ENCODE data around the gene PCBP2.
"Not testable (repeated sequence)": the region's sequence is repeated elsewhere in the genome, so short reads cannot be mapped to it uniquely, and the experiment has no call there.

Gene PCBP2

GRCh38 chr12:53479331-53479730 lies 27.4 kb downstream of the PCBP2 start:
- Histone ChIP-seq H3K27me3 (ENCODE audit: insufficient read depth, low read depth) (no peaks in the 10 kb centered on the region), H3K79me2 (ENCODE audit: insufficient read depth, low read depth) (peaks cover 62% of the 10 kb centered on the region), H3K27ac (peak overlapping the region; percentile 33), H3K4me1 (ENCODE audit: low read depth, poor library complexity, severe bottlenecking) (peaks cover 80% of the 10 kb centered on the region), H3K36me3 (ENCODE audit: insufficient read depth) (peaks cover 73% of the 10 kb centered on the region), H2AFZ (ENCODE audit: low read depth) (no peak overlapping the region), H3K4me3 (IDR thresholded peaks at IDR 0.05; ENCODE audit: insufficient read depth, low read depth, low read length) (no peak overlapping the region), H3K4me2 (peak overlapping the region; percentile 86), H4K20me1 (ENCODE audit: insufficient read depth) (peaks cover 34% of the 10 kb centered on the region), H3K9ac (no peak overlapping the region)
- TF ChIP-seq, protein P1, sequence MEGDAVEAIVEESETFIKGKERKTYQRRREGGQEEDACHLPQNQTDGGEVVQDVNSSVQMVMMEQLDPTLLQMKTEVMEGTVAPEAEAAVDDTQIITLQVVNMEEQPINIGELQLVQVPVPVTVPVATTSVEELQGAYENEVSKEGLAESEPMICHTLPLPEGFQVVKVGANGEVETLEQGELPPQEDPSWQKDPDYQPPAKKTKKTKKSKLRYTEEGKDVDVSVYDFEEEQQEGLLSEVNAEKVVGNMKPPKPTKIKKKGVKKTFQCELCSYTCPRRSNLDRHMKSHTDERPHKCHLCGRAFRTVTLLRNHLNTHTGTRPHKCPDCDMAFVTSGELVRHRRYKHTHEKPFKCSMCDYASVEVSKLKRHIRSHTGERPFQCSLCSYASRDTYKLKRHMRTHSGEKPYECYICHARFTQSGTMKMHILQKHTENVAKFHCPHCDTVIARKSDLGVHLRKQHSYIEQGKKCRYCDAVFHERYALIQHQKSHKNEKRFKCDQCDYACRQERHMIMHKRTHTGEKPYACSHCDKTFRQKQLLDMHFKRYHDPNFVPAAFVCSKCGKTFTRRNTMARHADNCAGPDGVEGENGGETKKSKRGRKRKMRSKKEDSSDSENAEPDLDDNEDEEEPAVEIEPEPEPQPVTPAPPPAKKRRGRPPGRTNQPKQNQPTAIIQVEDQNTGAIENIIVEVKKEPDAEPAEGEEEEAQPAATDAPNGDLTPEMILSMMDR (conservative IDR thresholded peaks at IDR 0.05; ENCODE audit: low read depth, low read length), result no peak

GRCh38 chr12:53480491-53481442 lies 28.9 kb downstream of the PCBP2 start:
- H3K36me3 ChIP-seq (ENCODE audit: insufficient read depth), result peaks cover 62% of the 10 kb centered on the region
- H3K9ac ChIP-seq, result no peak overlapping the region
- H2AFZ ChIP-seq (ENCODE audit: low read depth), result no peak overlapping the region
- peaks cover 47% of the 10 kb centered on the region for H3K79me2 ChIP-seq (ENCODE audit: insufficient read depth, low read depth)
- H3K27ac ChIP-seq, result peak overlapping the region; percentile 33; the same call in 1 of the 2 replicates
- TF ChIP-seq, protein P1 (conservative IDR thresholded peaks at IDR 0.05; ENCODE audit: low read depth, low read length), result no peak
- peaks cover 34% of the 10 kb centered on the region for H4K20me1 ChIP-seq (ENCODE audit: insufficient read depth)
- no peaks in the 10 kb centered on the region for H3K27me3 ChIP-seq (ENCODE audit: insufficient read depth, low read depth)
- H3K4me1 ChIP-seq (ENCODE audit: low read depth, poor library complexity, severe bottlenecking), result peaks cover 65% of the 10 kb centered on the region
- H3K4me3 ChIP-seq (IDR thresholded peaks at IDR 0.05; ENCODE audit: insufficient read depth, low read depth, low read length), result no peak overlapping the region
- H3K4me2 ChIP-seq, result peak overlapping the region; percentile 86

DNA sequence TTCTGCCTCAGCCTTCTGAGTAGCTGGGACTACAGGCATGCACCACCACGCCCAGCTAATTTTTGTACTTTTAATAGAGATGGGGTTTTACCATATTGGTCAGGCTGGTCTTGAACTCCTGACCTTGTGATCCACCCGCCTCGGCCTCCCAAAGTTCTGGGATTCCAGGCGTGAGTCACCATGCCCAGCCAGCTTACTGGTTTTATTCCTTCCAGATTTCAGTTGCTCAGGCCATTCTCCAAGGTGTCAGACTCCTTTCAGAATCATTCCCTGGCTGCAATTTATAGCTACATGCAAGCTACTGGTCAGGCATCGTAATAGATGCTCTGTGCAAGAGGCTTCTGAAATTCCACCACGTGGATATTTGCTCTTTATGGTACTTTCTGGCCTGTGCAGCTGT lies 29.6 kb downstream of the PCBP2 start:
- peaks cover 55% of the 10 kb centered on the region for H3K36me3 ChIP-seq (ENCODE audit: insufficient read depth)
- peaks cover 40% of the 10 kb centered on the region for H3K79me2 ChIP-seq (ENCODE audit: insufficient read depth, low read depth)
- peaks cover 58% of the 10 kb centered on the region for H3K4me1 ChIP-seq (ENCODE audit: low read depth, poor library complexity, severe bottlenecking)
- not testable (repeated sequence) for H3K27me3 ChIP-seq (ENCODE audit: insufficient read depth, low read depth); H3K9ac ChIP-seq; H3K4me3 ChIP-seq (IDR thresholded peaks at IDR 0.05; ENCODE audit: insufficient read depth, low read depth, low read length); H3K4me2 ChIP-seq; H2AFZ ChIP-seq (ENCODE audit: low read depth)
- H4K20me1 ChIP-seq (ENCODE audit: insufficient read depth), result peaks cover 32% of the 10 kb centered on the region
- H3K27ac ChIP-seq, result peak overlapping the region; percentile 12; the same call in 1 of the 2 replicates

DNA sequence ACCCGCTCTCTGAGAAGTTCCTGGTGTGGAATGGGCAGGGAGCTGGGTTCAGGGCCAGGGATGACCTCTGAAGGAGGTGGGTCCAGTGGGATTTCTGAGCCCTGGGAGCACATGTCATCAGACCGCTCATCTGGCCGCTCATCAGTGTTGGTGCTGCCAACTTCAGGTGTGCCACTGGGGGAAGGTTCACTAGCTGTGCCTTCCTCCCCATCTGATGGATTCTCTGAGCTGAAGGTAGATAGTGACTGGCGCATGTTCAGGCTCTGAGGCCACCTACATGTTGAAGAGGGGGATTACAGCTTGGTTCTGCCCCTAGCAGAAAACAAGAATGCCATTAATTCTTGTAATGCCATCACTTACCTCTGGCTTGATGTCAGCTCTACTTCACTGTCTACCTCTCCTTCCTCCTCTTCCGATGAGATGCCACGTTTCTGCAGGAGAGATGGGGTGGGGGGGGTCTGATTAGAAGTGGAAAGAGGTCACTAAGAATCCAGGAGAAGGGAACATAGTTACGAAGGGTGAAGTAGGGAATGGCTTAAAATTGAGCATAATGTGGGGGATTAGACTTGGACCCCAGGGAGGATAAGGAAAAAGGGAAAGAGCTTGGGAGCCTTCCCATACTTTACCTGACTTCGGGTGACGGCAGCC lies 30.2 kb downstream of the PCBP2 start:
- H3K79me2 ChIP-seq (ENCODE audit: insufficient read depth, low read depth), result peaks cover 34% of the 10 kb centered on the region
- H3K4me3 ChIP-seq (IDR thresholded peaks at IDR 0.05; ENCODE audit: insufficient read depth, low read depth, low read length), result no peak overlapping the region
- TF ChIP-seq, protein P1 (conservative IDR thresholded peaks at IDR 0.05; ENCODE audit: low read depth, low read length), result peak; percentile 71
- H2AFZ ChIP-seq (ENCODE audit: low read depth), result no peak overlapping the region
- H4K20me1 ChIP-seq (ENCODE audit: insufficient read depth), result peaks cover 27% of the 10 kb centered on the region
- peak overlapping the region; percentile 12; the same call in 1 of the 2 replicates for H3K27ac ChIP-seq
- peaks cover 49% of the 10 kb centered on the region for H3K36me3 ChIP-seq (ENCODE audit: insufficient read depth)
- H3K4me2 ChIP-seq, result no peak overlapping the region
- H3K27me3 ChIP-seq (ENCODE audit: insufficient read depth, low read depth), result no peaks in the 10 kb centered on the region
- no peak overlapping the region for H3K9ac ChIP-seq
- peaks cover 52% of the 10 kb centered on the region for H3K4me1 ChIP-seq (ENCODE audit: low read depth, poor library complexity, severe bottlenecking)
